Fibroblast of villous mesenchyme (primary cell): ENCODE data around the gene NAA25. TPM values are rescaled to one million over a fixed set of nuclear protein-coding genes. Genes with fewer than 3 reads are reported as not detected.
A peak's percentile ranks its signal among the peaks of the same experiment; 100 is the strongest.

ENCODE experiments used
- DNase-seq: peaks from one replicate; pipeline ENCODE4 v3.0.0-alpha.2; 2010; ENCODE audit warnings: low read depth
- H3K4me3 ChIP-seq: 2 replicates; pipeline ENCODE4 v1.5.1; 2011; ENCODE audit warnings: low read depth, mild to moderate bottlenecking, low read length
- CTCF ChIP-seq: IDR thresholded peaks from 2 replicates; pipeline ENCODE4 v1.5.1; 2012; ENCODE audit warnings: low read depth, mild to moderate bottlenecking, low read length; ENCODE audit not compliant: insufficient read depth
- total RNA-seq: library from RNA; depleted of rRNA; stranded (reverse); fragments of >200 nt; gene quantifications from 2 replicates; pipeline ENCODE4 v1.2.3, GENCODE V29; 2012

NAA25 gene
- total RNA-seq, 1 donor, result 30.7 TPM

GRCh38 chr12:112029301-112029700 lies 79.3 kb downstream of the NAA25 start:
- no peak for TF ChIP-seq CTCF
- no peak for DNase-seq
- no peak overlapping the region for H3K4me3 ChIP-seq

- no peak for TF ChIP-seq CTCF
- H3K4me3 ChIP-seq, result no peak overlapping the region
- no peak for DNase-seq
These were observed 82.7 kb downstream of the NAA25 start for GRCh38 chr12:112025808-112026375.

- DNase-seq, result no peak
- no peak overlapping the region for H3K4me3 ChIP-seq
- no peak for TF ChIP-seq CTCF
These were observed 84.7 kb downstream of the NAA25 start for GRCh38 chr12:112023759-112024396.

GRCh38 chr12:112022241-112023016 lies 86.2 kb downstream of the NAA25 start:
- H3K4me3 ChIP-seq, result no peak overlapping the region
- no peak for TF ChIP-seq CTCF
- no peak for DNase-seq

- TF ChIP-seq CTCF, result no peak
- no peak for DNase-seq
- H3K4me3 ChIP-seq, result no peak overlapping the region
These were observed 87.6 kb downstream of the NAA25 start for GRCh38 chr12:112020947-112021457.

- peak; percentile 81 for DNase-seq
- no peak for TF ChIP-seq CTCF
- no peak overlapping the region for H3K4me3 ChIP-seq
These were observed 89.9 kb downstream of the NAA25 start for GRCh38 chr12:112018571-112019237.
